Sigmoid colon (tissue), 7 donors: ENCODE data around the gene C6orf62. TPM values are rescaled to one million over a fixed set of nuclear protein-coding genes. Genes with fewer than 3 reads are reported as not detected.
"Not testable (repeated sequence)": the region's sequence is repeated elsewhere in the genome, so short reads cannot be mapped to it uniquely, and the experiment has no call there.

ENCODE experiments used
- DNase-seq: peaks from one replicate; pipeline ENCODE4 v3.0.0-alpha.2; 2019
- H3K27ac ChIP-seq, 4 donors: fragments of 200-600 bp; sonication (generic); one replicate each; pipeline ENCODE4 v1.5.1; 2016 to 2019; ENCODE audit warnings: mild to moderate bottlenecking in 1 of 4
- H3K27me3 ChIP-seq, 3 donors: fragments of 200-600 bp; sonication (generic); one replicate each; pipeline ENCODE4 v1.5.1; 2019; ENCODE audit warnings: mild to moderate bottlenecking in 1 of 3
- H3K36me3 ChIP-seq, 4 donors: fragments of 200-600 bp; sonication (generic); one replicate each; pipeline ENCODE4 v1.5.1; 2016 to 2019
- H3K4me1 ChIP-seq, 4 donors: fragments of 200-600 bp; sonication (generic); one replicate each; pipeline ENCODE4 v1.5.1; 2017 to 2019
- H3K4me3 ChIP-seq, 4 donors: fragments of 200-600 bp; sonication (generic); one replicate each; pipeline ENCODE4 v1.5.1; 2017 to 2019; ENCODE audit warnings: mild to moderate bottlenecking in 2 of 4, moderate library complexity in 1 of 4
- H3K9me3 ChIP-seq, 4 donors: fragments of 200-600 bp in 3 of 4; sonication (generic) in 3 of 4; one replicate each; pipeline versions ENCODE4 v1.5.1 to v1.6.1; 2013 to 2019
- CTCF ChIP-seq, 4 experiments: fragments of 450-650 bp in 3 of 4; fragments of 200-600 bp in 1 of 4; IDR thresholded peaks; one replicate each; pipeline ENCODE4 v1.5.1; 2016 to 2019; ENCODE audit warnings: antibody characterized with exemption in 4 of 4, mild to moderate bottlenecking in 3 of 4, moderate library complexity in 2 of 4
- EP300 ChIP-seq, 4 donors: sonication (generic); formaldehyde crosslinking; IDR thresholded peaks; one replicate each; pipeline ENCODE4 v1.6.1; 2017; ENCODE audit warnings: antibody characterized with exemption in 4 of 4
- POLR2A ChIP-seq, 2 donors: fragments of 450-650 bp; IDR thresholded peaks; one replicate each; pipeline ENCODE4 v1.6.1; 2016; ENCODE audit warnings: antibody characterized with exemption in 2 of 2, mild to moderate bottlenecking in 2 of 2, moderate library complexity in 2 of 2
- POLR2AphosphoS5 ChIP-seq, 4 donors: sonication (generic); formaldehyde crosslinking; IDR thresholded peaks; one replicate each; pipeline ENCODE4 v1.6.1; 2017; ENCODE audit warnings: antibody characterized with exemption in 4 of 4
- WGBS, 2 donors: extraction: QIAGEN DNeasy Blood & Tissue Kit; methylation state at CpG; one replicate each; pipeline ENCODE4 v1.1.7; 2013; 5-methylcytosine and 5-hydroxymethylcytosine counted together
- intact Hi-C: fragments of 100-400 bp; cut with DNase I; formaldehyde crosslinking; loops from one replicate; pipeline ENCODE4 v1.15.1; 2023
- polyA plus RNA-seq, 3 donors: library from polyadenylated mRNA; stranded (reverse); fragments of 200-250 nt; gene quantifications; one replicate each; pipeline ENCODE4 v1.2.3, GENCODE V29; 2013
- total RNA-seq, 4 donors: library from RNA; depleted of rRNA; stranded (reverse); fragments of >200 nt; gene quantifications; one replicate each; pipeline ENCODE4 v1.1.0, GENCODE V29; 2016
- donor health status: healthy with polysubstance abuse.
- donor health status: Bipolar disorder and iron deficiency.
- donor health status: healthy.

Gene C6orf62
- total and polyA plus RNA-seq, 7 donors: 27.0 to 60.9 (median 33.2) TPM

GRCh38 chr6:24738741-24739140 is 19.8 kb upstream of the C6orf62 start:
- Histone ChIP-seq H3K4me3 (no peak overlapping the region), H3K27me3 (no peaks in the 10 kb centered on the region), H3K4me1 (peaks cover 0 to 3% (median 0%) of the 10 kb centered on the region in 4 donors), H3K36me3 (no peaks in the 10 kb centered on the region), H3K27ac (no peak overlapping the region), H3K9me3 (no peaks in the 10 kb centered on the region)
- TF ChIP-seq POLR2A (IDR thresholded peaks at IDR 0.05): no peak
- TF ChIP-seq CTCF (IDR thresholded peaks at IDR 0.05): no peak
- no peak for TF ChIP-seq POLR2AphosphoS5 (IDR thresholded peaks at IDR 0.05)
- no peak for TF ChIP-seq EP300 (IDR thresholded peaks at IDR 0.05)
- no peak for DNase-seq
- 64 to 88% methylated on average over 3 of the region's 3 CpGs for WGBS, 2 donors
- intact Hi-C loops: no loop called here

GRCh38 chr6:24734710-24735109 is 15.8 kb upstream of the C6orf62 start:
- H3K9me3 ChIP-seq, H3K4me3 ChIP-seq, intact Hi-C loops, H3K4me1 ChIP-seq, H3K36me3 ChIP-seq, DNase-seq, H3K27ac ChIP-seq, H3K27me3 ChIP-seq: not testable (repeated sequence)
- WGBS, 2 donors: 94% methylated on average over 4 of the region's 4 CpGs

- 94 to 95% methylated on average over 1 of the region's 1 CpG for WGBS, 2 donors
- intact Hi-C loops: no loop called here
- no peak for DNase-seq
- Histone ChIP-seq H3K36me3 (no peaks in the 10 kb centered on the region), H3K4me3 (no peak overlapping the region), H3K27ac (no peak overlapping the region), H3K27me3 (no peaks in the 10 kb centered on the region), H3K9me3 (peaks cover 0 to 7% (median under 1%) of the 10 kb centered on the region in 4 donors), H3K4me1 (no peaks in the 10 kb centered on the region)
- TF ChIP-seq CTCF (IDR thresholded peaks at IDR 0.05) (no peak), EP300 (IDR thresholded peaks at IDR 0.05) (no peak), POLR2A (IDR thresholded peaks at IDR 0.05) (no peak), POLR2AphosphoS5 (IDR thresholded peaks at IDR 0.05) (no peak)
Measured at GRCh38 chr6:24734166-24734565, 15.2 kb upstream of the C6orf62 start.

- H3K4me3 ChIP-seq, H3K9me3 ChIP-seq, DNase-seq, H3K27me3 ChIP-seq, H3K27ac ChIP-seq, H3K36me3 ChIP-seq, H3K4me1 ChIP-seq, intact Hi-C loops: not testable (repeated sequence)
- 92% methylated on average over 6 of the region's 6 CpGs for WGBS, 2 donors
Measured at GRCh38 chr6:24731456-24732134, 12.6 kb upstream of the C6orf62 start.

GRCh38 chr6:24730653-24731052 is 11.7 kb upstream of the C6orf62 start:
- H3K27ac ChIP-seq, H3K36me3 ChIP-seq, H3K4me1 ChIP-seq, DNase-seq, H3K27me3 ChIP-seq, intact Hi-C loops, H3K9me3 ChIP-seq, H3K4me3 ChIP-seq: not testable (repeated sequence)
- WGBS, 2 donors: 92 to 95% methylated on average over 3 of the region's 3 CpGs

GRCh38 chr6:24723270-24723669 is 4.3 kb upstream of the C6orf62 start:
- H3K9me3 ChIP-seq: no peaks in the 10 kb centered on the region
- no peaks in the 10 kb centered on the region for H3K27me3 ChIP-seq
- peaks cover 0 to 21% (median 12%) of the 10 kb centered on the region in 4 donors for H3K4me1 ChIP-seq
- H3K27ac ChIP-seq: no peak overlapping the region
- no peak for TF ChIP-seq CTCF (IDR thresholded peaks at IDR 0.05)
- no peak for TF ChIP-seq POLR2AphosphoS5 (IDR thresholded peaks at IDR 0.05)
- no peak for TF ChIP-seq EP300 (IDR thresholded peaks at IDR 0.05)
- TF ChIP-seq POLR2A (IDR thresholded peaks at IDR 0.05): no peak
- intact Hi-C loops: loop anchor here (5.0 kb wide), 1 partner anchor 1239 kb away; the partner anchor contains the start of gene TRIM38
- H3K4me3 ChIP-seq: no peak overlapping the region
- 96% methylated on average over 3 of the region's 3 CpGs for WGBS, 2 donors
- H3K36me3 ChIP-seq: no peaks in the 10 kb centered on the region
- no peak for DNase-seq
